CD4-positive, alpha-beta T cell (primary cell): ENCODE results near the gene RSF1. TPM values are rescaled to one million over a fixed set of nuclear protein-coding genes. Genes with fewer than 3 reads are reported as not detected.

ENCODE experiments used
- ATAC-seq: fragments of 200-7000 bp; cut with Tn5 transposase; one replicate; pipeline ENCODE4 v1.10.0; 2022; ENCODE audit warnings: mild to moderate bottlenecking; ENCODE audit not compliant: poor library complexity
- CTCF ChIA-PET: fragments of 350-600 bp; sonication (Branson Sonifier 250); formaldehyde crosslinking; loops from one replicate; lab custom pipeline; 2021; ENCODE audit warnings: antibody characterized with exemption, inconsistent platforms; lab: Charles Lee
- POLR2A ChIA-PET: fragments of 350-600 bp; sonication (Branson Sonifier 250); formaldehyde crosslinking; loops from one replicate; lab custom pipeline; 2021; ENCODE audit warnings: antibody characterized with exemption, inconsistent platforms; lab: Charles Lee
- DNase-seq, 14 experiments: peaks; one replicate each; pipeline ENCODE4 v3.0.0-alpha.2; 2013 to 2020; ENCODE audit warnings: mixed read lengths in 2 of 14
- H3K27ac ChIP-seq, 2 donors: one replicate each; pipeline versions ENCODE4 v1.5.1 to v1.7.0; 2013; ENCODE audit warnings: low read length in 2 of 2, low read depth in 1 of 2, mild to moderate bottlenecking in 1 of 2
- H3K27me3 ChIP-seq, 2 experiments: 1 replicate in 1 of 2; 2 replicates in 1 of 2; pipeline versions ENCODE4 v1.6.1 to v1.7.0; 2013; ENCODE audit warnings: low read length in 2 of 2, control low read depth in 1 of 2, mild to moderate bottlenecking in 1 of 2, moderate library complexity in 1 of 2; ENCODE audit not compliant: insufficient read depth in 2 of 2, control insufficient read depth in 1 of 2
- H3K36me3 ChIP-seq: one replicate; pipeline ENCODE4 v1.6.1; 2013; ENCODE audit warnings: low read length, control low read depth; ENCODE audit not compliant: insufficient read depth
- H3K4me1 ChIP-seq: one replicate; pipeline ENCODE4 v1.6.1; 2013; ENCODE audit warnings: low read length, control low read depth; ENCODE audit not compliant: insufficient read depth
- H3K4me3 ChIP-seq: one replicate; pipeline ENCODE4 v1.5.1; 2013; ENCODE audit warnings: mild to moderate bottlenecking, low read length, moderate library complexity
- H3K9me3 ChIP-seq, 2 experiments: 1 replicate in 1 of 2; 2 replicates in 1 of 2; pipeline versions ENCODE4 v1.6.1 to v1.7.0; 2013; ENCODE audit warnings: low read length in 2 of 2, mild to moderate bottlenecking in 2 of 2, control low read depth in 1 of 2, moderate library complexity in 1 of 2; ENCODE audit not compliant: control insufficient read depth in 1 of 2, insufficient read depth in 1 of 2
- H3K27ac Mint-ChIP-seq: one replicate; pipeline ENCODE4 v1.8.0; 2020; ENCODE audit warnings: mixed read lengths
- H3K27me3 Mint-ChIP-seq: one replicate; pipeline ENCODE4 v1.8.0; 2021; ENCODE audit warnings: mixed read lengths
- H3K36me3 Mint-ChIP-seq: one replicate; pipeline ENCODE4 v1.8.0; 2021; ENCODE audit warnings: low read depth, mixed read lengths
- H3K4me1 Mint-ChIP-seq: one replicate; pipeline ENCODE4 v1.8.0; 2021; ENCODE audit warnings: low read depth, mixed read lengths
- H3K4me3 Mint-ChIP-seq: one replicate; pipeline ENCODE4 v1.8.0; 2020; ENCODE audit warnings: mild to moderate bottlenecking, mixed read lengths
- H3K9me3 Mint-ChIP-seq: one replicate; pipeline ENCODE4 v1.8.0; 2020; ENCODE audit warnings: mixed read lengths
- intact Hi-C, 2 experiments: fragments of 100-400 bp; cut with DNase I in 1 of 2; cut with micrococcal nuclease in 1 of 2; formaldehyde crosslinking; loops; one replicate each; pipeline versions ENCODE4 v1.15.1 to v1.9.0; 2023 to 2025; cut with DNase I, micrococcal nuclease
- total RNA-seq, 174 experiments: library from RNA in 2 of 174; stranded (reverse) in 2 of 174; gene quantifications; one replicate each; pipeline ENCODE4 v1.2.3 and lab custom pipeline; 2021 to 2026
- TF ChIP-seq, protein P1 (sequence below): fragments of 200-600 bp; IDR thresholded peaks from one replicate; pipeline ENCODE4 v1.8.0; 2022; ENCODE audit warnings: antibody characterized with exemption, mild to moderate bottlenecking

RSF1 gene
- total RNA-seq, 2 experiments from 2014 or later: 87.7 to 91.9 TPM

DNA sequence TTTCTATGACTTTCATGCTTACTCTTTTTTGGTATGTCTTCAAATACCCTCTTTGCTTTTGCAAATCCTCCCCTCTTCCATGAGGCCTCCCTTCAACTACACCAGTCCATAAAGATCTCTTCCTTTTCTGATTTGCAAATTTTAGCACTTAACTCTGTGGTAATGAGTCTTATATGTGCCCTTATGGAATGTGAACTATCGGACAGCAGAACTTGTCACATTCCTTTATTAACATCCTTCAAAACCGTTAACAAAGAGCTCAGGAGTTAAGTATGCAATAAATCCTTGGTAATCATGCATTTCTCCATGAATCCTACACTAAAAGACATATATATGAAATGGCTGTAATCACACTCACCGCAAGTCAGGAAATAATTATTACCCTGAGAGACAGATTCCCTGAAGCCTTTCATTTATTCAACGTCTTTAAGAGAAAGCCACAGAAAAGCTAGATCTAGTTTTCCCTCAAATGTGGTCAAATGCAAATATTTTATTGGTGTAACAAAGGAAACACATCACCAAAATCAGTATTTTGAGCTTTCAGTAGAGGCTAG, 190.3 kb downstream of the RSF1 start:
- no peak for DNase-seq
- TF ChIP-seq, protein P1, sequence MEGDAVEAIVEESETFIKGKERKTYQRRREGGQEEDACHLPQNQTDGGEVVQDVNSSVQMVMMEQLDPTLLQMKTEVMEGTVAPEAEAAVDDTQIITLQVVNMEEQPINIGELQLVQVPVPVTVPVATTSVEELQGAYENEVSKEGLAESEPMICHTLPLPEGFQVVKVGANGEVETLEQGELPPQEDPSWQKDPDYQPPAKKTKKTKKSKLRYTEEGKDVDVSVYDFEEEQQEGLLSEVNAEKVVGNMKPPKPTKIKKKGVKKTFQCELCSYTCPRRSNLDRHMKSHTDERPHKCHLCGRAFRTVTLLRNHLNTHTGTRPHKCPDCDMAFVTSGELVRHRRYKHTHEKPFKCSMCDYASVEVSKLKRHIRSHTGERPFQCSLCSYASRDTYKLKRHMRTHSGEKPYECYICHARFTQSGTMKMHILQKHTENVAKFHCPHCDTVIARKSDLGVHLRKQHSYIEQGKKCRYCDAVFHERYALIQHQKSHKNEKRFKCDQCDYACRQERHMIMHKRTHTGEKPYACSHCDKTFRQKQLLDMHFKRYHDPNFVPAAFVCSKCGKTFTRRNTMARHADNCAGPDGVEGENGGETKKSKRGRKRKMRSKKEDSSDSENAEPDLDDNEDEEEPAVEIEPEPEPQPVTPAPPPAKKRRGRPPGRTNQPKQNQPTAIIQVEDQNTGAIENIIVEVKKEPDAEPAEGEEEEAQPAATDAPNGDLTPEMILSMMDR: no peak
- Mint-ChIP-seq H3K9me3 (no peaks in the 10 kb centered on the region), H3K27ac (peak overlapping the region; percentile 4), H3K4me1 (peaks cover 39% of the 10 kb centered on the region), H3K36me3 (peaks cover 55% of the 10 kb centered on the region), H3K27me3 (no peaks in the 10 kb centered on the region), H3K4me3 (no peak overlapping the region)
- Histone ChIP-seq H3K4me1 (peaks cover 11% of the 10 kb centered on the region), H3K36me3 (peaks cover 19% of the 10 kb centered on the region), H3K4me3 (no peak overlapping the region), H3K9me3 (no peaks in the 10 kb centered on the region), H3K27ac (no peak overlapping the region), H3K27me3 (no peaks in the 10 kb centered on the region)
- ATAC-seq: no peak
- CTCF ChIA-PET: interaction anchor here (0.6 to 2.5 kb wide), 3 partner anchors 11 to 833 kb away, joined by 3 to 6 read pairs (median 3); no protein-coding TSS in a partner anchor
- POLR2A ChIA-PET: interaction anchor here (0.6 kb wide), 1 partner anchor 10 kb away, joined by 3 read pairs; no protein-coding TSS in a partner anchor
- intact Hi-C loops: loop anchor here in 1 of 2 experiments (10.0 kb wide), 1 partner anchor 945 kb away; the partner anchor contains the start of gene NARS2

DNA sequence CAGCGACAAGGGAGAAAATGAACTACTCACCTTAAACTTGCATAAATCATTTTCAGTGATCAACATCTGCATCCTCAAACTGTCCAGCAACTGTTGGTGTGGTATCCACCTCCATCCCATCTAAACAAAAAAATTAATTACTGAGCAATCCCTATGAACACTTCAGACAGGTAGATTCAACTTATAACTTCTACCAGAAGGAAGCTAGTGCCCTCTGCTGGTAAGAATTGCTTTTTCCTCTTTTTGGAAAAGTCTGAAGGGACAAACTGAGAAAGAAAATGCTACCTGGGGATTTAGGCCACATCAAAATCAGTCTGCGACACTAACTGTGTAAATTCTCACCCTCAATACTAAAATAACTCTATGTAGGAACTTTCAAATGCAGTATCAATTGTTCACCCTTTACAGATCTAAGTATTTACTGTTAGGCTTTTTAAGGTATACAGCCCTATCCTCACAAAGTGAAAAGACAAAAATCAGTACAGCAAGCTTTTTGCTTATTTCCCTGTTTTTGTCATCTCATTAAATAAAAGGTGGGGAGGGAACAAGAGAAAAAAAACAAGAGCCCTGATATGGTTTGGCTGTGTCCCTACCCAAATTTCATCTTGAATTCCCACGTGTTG, 200.8 kb downstream of the RSF1 start:
- H3K27me3 Mint-ChIP-seq: no peaks in the 10 kb centered on the region
- peaks cover 92% of the 10 kb centered on the region for H3K36me3 Mint-ChIP-seq
- Histone ChIP-seq H3K4me1 (no peaks in the 10 kb centered on the region), H3K27ac (no peak overlapping the region), H3K36me3 (peaks cover 75% of the 10 kb centered on the region), H3K27me3 (no peaks in the 10 kb centered on the region), H3K9me3 (no peaks in the 10 kb centered on the region), H3K4me3 (no peak overlapping the region)
- ChIA-PET POLR2A (no interaction called here), CTCF (interaction anchor here (0.6 to 2.6 kb wide), 5 partner anchors 11 to 493 kb away, joined by 3 to 13 read pairs (median 5); no protein-coding TSS in a partner anchor)
- TF ChIP-seq, protein P1: peak; percentile 82
- DNase-seq (peak in 4 of 14 experiments; percentile 16 to 67 (median 60)), ATAC-seq (peak; percentile 41)
- intact Hi-C loops: loop anchor here (2.0 to 10.0 kb wide), 3 partner anchors 493 to 885 kb away; no protein-coding TSS in a partner anchor
- no peaks in the 10 kb centered on the region for H3K9me3 Mint-ChIP-seq
- H3K4me3 Mint-ChIP-seq: no peak overlapping the region
- H3K27ac Mint-ChIP-seq: no peak overlapping the region
- no peaks in the 10 kb centered on the region for H3K4me1 Mint-ChIP-seq

DNA sequence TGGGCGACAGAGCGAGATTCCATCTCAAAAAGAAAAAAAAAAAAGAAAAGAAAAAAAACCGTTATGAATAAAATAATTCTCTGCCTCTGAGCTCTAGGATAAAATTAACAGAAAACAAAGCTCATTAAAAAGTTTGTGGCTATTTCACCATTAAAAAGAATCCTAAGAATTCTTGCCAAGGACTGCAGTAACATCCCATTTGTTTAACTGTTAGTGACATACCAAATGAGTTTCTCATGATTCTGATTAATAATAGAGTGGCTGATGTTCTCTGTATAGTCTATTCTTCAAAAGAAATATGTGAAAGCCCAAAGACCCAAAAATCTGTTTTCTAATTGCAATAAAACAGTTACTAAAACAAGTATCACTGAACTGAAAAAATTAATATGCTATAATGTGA, 202.6 kb downstream of the RSF1 start:
- H3K36me3 Mint-ChIP-seq: peaks cover 88% of the 10 kb centered on the region
- H3K4me1 Mint-ChIP-seq: no peaks in the 10 kb centered on the region

More for the DNA sequence above, 202.6 kb downstream of the RSF1 start:
- no peaks in the 10 kb centered on the region for H3K9me3 Mint-ChIP-seq
- DNase-seq: no peak
- no peaks in the 10 kb centered on the region for H3K9me3 ChIP-seq
- no peaks in the 10 kb centered on the region for H3K27me3 ChIP-seq
- no peak for ATAC-seq
- H3K4me3 Mint-ChIP-seq: no peak overlapping the region
- no peak overlapping the region for H3K27ac ChIP-seq
- no peak overlapping the region for H3K4me3 ChIP-seq
- ChIA-PET CTCF (interaction anchor here (2.6 kb wide), 1 partner anchor 491 kb away, joined by 13 read pairs; no protein-coding TSS in a partner anchor), POLR2A (no interaction called here)
- intact Hi-C loops: loop anchor here (2.0 to 10.0 kb wide), 3 partner anchors 491 to 883 kb away; no protein-coding TSS in a partner anchor
- H3K27ac Mint-ChIP-seq: no peak overlapping the region
- no peaks in the 10 kb centered on the region for H3K27me3 Mint-ChIP-seq
- TF ChIP-seq, protein P1: no peak
- peaks cover 65% of the 10 kb centered on the region for H3K36me3 ChIP-seq
- H3K4me1 ChIP-seq: no peaks in the 10 kb centered on the region
